ENCODE data around the gene ZSCAN25. TPM values are rescaled to one million over a fixed set of nuclear protein-coding genes. Genes with fewer than 3 reads are reported as not detected.
A peak's percentile ranks its signal among the peaks of the same experiment; 100 is the strongest.

Gene ZSCAN25
- total RNA-seq, 1 donor from 2014 or later, result 12.3 TPM

- H3K27me3 ChIP-seq, result no peaks in the 10 kb centered on the region
- intact Hi-C loops (cut with DNase I), result no loop called here
- TF ChIP-seq POLR2AphosphoS5 (IDR thresholded peaks at IDR 0.05; ENCODE audit: insufficient read depth in 1 of 2, low read depth in 1 of 2), result no peak
- no peak for TF ChIP-seq POLR2A (IDR thresholded peaks at IDR 0.05)
- TF ChIP-seq CTCF (IDR thresholded peaks at IDR 0.05), result no peak
- H3K4me1 ChIP-seq, result peaks cover 25% of the 10 kb centered on the region
- H3K9me3 ChIP-seq, result no peaks in the 10 kb centered on the region
- no peak overlapping the region for H3K27ac ChIP-seq
- peak in 1 of 2 donors; percentile 77 for DNase-seq (ENCODE audit: extremely low spot score in 2 of 2)
- H3K36me3 ChIP-seq, result peaks cover 0 to 59% of the 10 kb centered on the region in 2 donors
- H3K4me3 ChIP-seq, result no peak overlapping the region
Measured at GRCh38 chr7:99619571-99620130, 2.9 kb downstream of the ZSCAN25 start.

- H3K36me3 ChIP-seq, result peaks cover 0 to 74% of the 10 kb centered on the region in 2 donors
- TF ChIP-seq CTCF (IDR thresholded peaks at IDR 0.05) (no peak), POLR2AphosphoS5 (IDR thresholded peaks at IDR 0.05; ENCODE audit: insufficient read depth in 1 of 2, low read depth in 1 of 2) (no peak), POLR2A (IDR thresholded peaks at IDR 0.05) (no peak)
- H3K27ac ChIP-seq, result no peak overlapping the region
- intact Hi-C loops (cut with DNase I), result no loop called here
- DNase-seq (ENCODE audit: extremely low spot score in 2 of 2), result peak in 1 of 2 donors; percentile 56
- no peaks in the 10 kb centered on the region for H3K9me3 ChIP-seq
- no peak overlapping the region for H3K4me3 ChIP-seq
- peaks cover 21% of the 10 kb centered on the region for H3K4me1 ChIP-seq
- H3K27me3 ChIP-seq, result no peaks in the 10 kb centered on the region
Measured at GRCh38 chr7:99621271-99621670, 4.5 kb downstream of the ZSCAN25 start.

- Histone ChIP-seq H3K9me3 (no peaks in the 10 kb centered on the region), H3K4me3 (no peak overlapping the region), H3K36me3 (peaks cover 0 to 80% of the 10 kb centered on the region in 2 donors), H3K27me3 (no peaks in the 10 kb centered on the region), H3K27ac (no peak overlapping the region), H3K4me1 (peaks cover 14% of the 10 kb centered on the region)
- intact Hi-C loops (cut with DNase I), result no loop called here
- TF ChIP-seq CTCF (IDR thresholded peaks at IDR 0.05) (no peak), POLR2A (IDR thresholded peaks at IDR 0.05) (no peak), POLR2AphosphoS5 (IDR thresholded peaks at IDR 0.05; ENCODE audit: insufficient read depth in 1 of 2, low read depth in 1 of 2) (no peak)
- peak in 1 of 2 donors; percentile 44 for DNase-seq (ENCODE audit: extremely low spot score in 2 of 2)
Measured at GRCh38 chr7:99622596-99622995, 5.8 kb downstream of the ZSCAN25 start.

- no peaks in the 10 kb centered on the region for H3K9me3 ChIP-seq
- peaks cover 8% of the 10 kb centered on the region for H3K4me1 ChIP-seq
- DNase-seq (ENCODE audit: extremely low spot score in 2 of 2), result peak in 1 of 2 donors; percentile 32
- intact Hi-C loops (cut with DNase I), result no loop called here
- no peak overlapping the region for H3K27ac ChIP-seq
- H3K36me3 ChIP-seq, result peaks cover 0 to 86% of the 10 kb centered on the region in 2 donors
- TF ChIP-seq POLR2A (IDR thresholded peaks at IDR 0.05), result no peak
- TF ChIP-seq CTCF (IDR thresholded peaks at IDR 0.05), result no peak
- TF ChIP-seq POLR2AphosphoS5 (IDR thresholded peaks at IDR 0.05; ENCODE audit: insufficient read depth in 1 of 2, low read depth in 1 of 2), result no peak
- no peak overlapping the region for H3K4me3 ChIP-seq
- H3K27me3 ChIP-seq, result no peaks in the 10 kb centered on the region
Measured at GRCh38 chr7:99623091-99623693, 6.4 kb downstream of the ZSCAN25 start.

Measured in vagina (tissue), 2 donors.